Heart right ventricle (tissue), 16 donors: Measurements from ENCODE around the gene CDCP1. TPM values are rescaled to one million over a fixed set of nuclear protein-coding genes. Genes with fewer than 3 reads are reported as not detected.
A peak's percentile ranks its signal among the peaks of the same experiment; 100 is the strongest.

ENCODE experiments used
- ATAC-seq, 8 donors: fragments of 200-7000 bp; cut with Tn5 transposase; one replicate each; pipeline ENCODE4 v1.9.1; 2020; ENCODE audit warnings: mild to moderate bottlenecking in 8 of 8, moderate library complexity in 8 of 8, moderate number of reproducible peaks in 1 of 8
- DNase-seq, 2 donors: peaks; one replicate each; pipeline ENCODE4 v3.0.0-alpha.2; 2020
- H3K27ac ChIP-seq, 10 donors: fragments of 200-600 bp; sonication (generic) in 2 of 10; one replicate each; pipeline versions ENCODE4 v1.5.0 to v1.8.0; 2020 to 2022; ENCODE audit warnings: mild to moderate bottlenecking in 3 of 10
- H3K27me3 ChIP-seq, 7 donors: fragments of 200-600 bp; one replicate each; pipeline ENCODE4 v1.8.0; 2021 to 2022; ENCODE audit warnings: mild to moderate bottlenecking in 2 of 7
- H3K36me3 ChIP-seq, 9 donors: fragments of 200-600 bp; sonication (generic) in 1 of 9; one replicate each; pipeline versions ENCODE4 v1.5.0 to v1.8.0; 2020 to 2022; ENCODE audit warnings: mild to moderate bottlenecking in 2 of 9
- H3K4me1 ChIP-seq, 9 donors: fragments of 200-600 bp; sonication (generic) in 1 of 9; one replicate each; pipeline versions ENCODE4 v1.5.0 to v1.8.0; 2020 to 2022; ENCODE audit warnings: mild to moderate bottlenecking in 4 of 9
- H3K4me3 ChIP-seq, 10 donors: fragments of 200-600 bp; sonication (generic) in 2 of 10; one replicate each; pipeline versions ENCODE4 v1.5.0 to v1.8.0; 2020 to 2022; ENCODE audit warnings: mild to moderate bottlenecking in 7 of 10, moderate library complexity in 2 of 10
- H3K9me3 ChIP-seq, 11 donors: fragments of 200-600 bp in 10 of 11; sonication (generic) in 2 of 11; one replicate each; pipeline versions ENCODE4 v1.5.0 to v1.8.0; 2013 to 2022; ENCODE audit warnings: mild to moderate bottlenecking in 2 of 11, control low read depth in 1 of 11, moderate library complexity in 1 of 11
- CTCF ChIP-seq, 9 donors: fragments of 200-600 bp; sonication (generic) in 2 of 9; IDR thresholded peaks; one replicate each; pipeline versions ENCODE4 v1.5.0 to v1.8.0; 2021 to 2022; ENCODE audit warnings: antibody characterized with exemption in 9 of 9, mild to moderate bottlenecking in 5 of 9, moderate library complexity in 1 of 9
- WGBS, 2 donors: extraction: QIAGEN DNeasy Blood & Tissue Kit; methylation state at CpG; one replicate each; pipeline ENCODE4 v1.1.7; 2013; ENCODE audit warnings: inconsistent platforms in 1 of 2; 5-methylcytosine and 5-hydroxymethylcytosine counted together
- intact Hi-C, 10 donors: fragments of 100-400 bp; cut with DNase I; formaldehyde crosslinking; loops; one replicate each; pipeline versions ENCODE4 v1.11.1 to v1.14.2; 2022
- polyA plus RNA-seq, 2 donors: library from polyadenylated mRNA; stranded (reverse); fragments of 200-250 nt; gene quantifications; one replicate each; pipeline ENCODE4 v1.2.3, GENCODE V29; 2013
- total RNA-seq, 10 donors: library from RNA; stranded (reverse); fragmentation: NEBNext Ultra II Directional in 3 of 10; extraction: Animal tissue kit (Norgen Biotek cat#: 25700) in 3 of 10; gene quantifications; one replicate each; pipeline versions ENCODE4 v1.2.1 to v1.2.4, GENCODE V29; 2021 to 2023
- donor health status: Arrhythmogenic right ventricular cardiomyopathy.
- donor health status: ischemic (EF 13 %, LVEDD 7.1; RV severe dilation, severe dysfunction).
- donor health status: healthy with polysubstance abuse.
- donor health status: DM: no; HTN: yes; CAD: no.
- donor health status: DM: no; HTN: no; CAD: no.
- donor health status: ischemic (EF 25% LVEDD 6.9; RV normal size, moderate dysfunction).
- donor health status: ischemic (EF 25% LVEDD 5.7; RV mildly dilated, moderate dysfunction).
- donor health status: healthy.
- donor health status: DM: yes; HTN: yes; CAD: no.
- donor health status: Ischemic cardiomyopathy.
- donor health status: ischemic (EF 35%, LVEDD 5.7; RV mildly dilated, moderate dysfunction).
- donor health status: nonischemic (EF 11% LVEDD 7.7; RV severe dilation, severe dysfunction).
- donor health status: DM: yes; HTN: yes; CAD: no.
- donor health status: PGD.
- donor health status: ischemic (EF 29% LVEDD 5.4; RV normal size, mild dysfunction).
- donor health status: nonischemic (EF 23%, LVEDD 6.1; RV moderate dilation, normal function).

CDCP1 gene
- total and polyA plus RNA-seq, 12 donors: 0.15 to 2.8 (median 0.27) TPM

GRCh38 chr3:45178183-45179023 is 32.2 kb upstream of the CDCP1 start:
- Histone ChIP-seq H3K27ac (no peak overlapping the region), H3K27me3 (peaks cover 0 to 7% (median 0%) of the 10 kb centered on the region in 7 donors), H3K4me3 (no peak overlapping the region), H3K9me3 (no peaks in the 10 kb centered on the region), H3K36me3 (no peaks in the 10 kb centered on the region), H3K4me1 (peaks cover 0 to 5% (median 0%) of the 10 kb centered on the region in 9 donors)
- peak in 1 of 8 donors; percentile 25 for ATAC-seq
- no peak for DNase-seq
- intact Hi-C loops: no loop called here
- TF ChIP-seq CTCF (IDR thresholded peaks at IDR 0.05): no peak
- WGBS, 2 donors: 74 to 80% methylated on average over 13 of the region's 13 CpGs

DNA sequence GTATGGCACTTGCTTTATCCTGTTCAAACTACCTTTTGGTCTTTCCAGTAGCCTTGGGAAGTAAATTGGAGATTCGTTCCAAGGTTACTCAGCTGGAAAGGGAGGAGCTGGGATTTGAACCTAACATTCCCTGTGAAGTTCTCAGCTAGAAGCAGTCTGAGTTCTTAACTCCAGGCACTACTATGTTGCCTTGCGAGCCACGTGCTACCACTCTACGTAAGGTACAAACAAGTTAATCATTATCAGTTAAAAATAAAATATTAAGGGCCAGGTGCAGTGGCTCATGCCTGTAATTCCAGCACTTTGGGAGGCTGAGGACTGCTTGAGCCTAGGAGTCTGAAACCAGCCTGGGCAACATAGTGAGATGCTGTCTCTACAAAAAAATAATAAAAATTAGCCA is 30.7 kb upstream of the CDCP1 start:
- H3K27me3 ChIP-seq: peaks cover 0 to 7% (median 0%) of the 10 kb centered on the region in 7 donors
- H3K9me3 ChIP-seq: no peaks in the 10 kb centered on the region
- H3K27ac ChIP-seq: no peak overlapping the region
- DNase-seq: no peak
- 63 to 83% methylated on average over 4 of the region's 4 CpGs for WGBS, 2 donors
- no peak for TF ChIP-seq CTCF (IDR thresholded peaks at IDR 0.05)
- no peaks in the 10 kb centered on the region for H3K36me3 ChIP-seq
- intact Hi-C loops: no loop called here
- H3K4me3 ChIP-seq: no peak overlapping the region
- H3K4me1 ChIP-seq: no peaks in the 10 kb centered on the region
- ATAC-seq: no peak

DNA sequence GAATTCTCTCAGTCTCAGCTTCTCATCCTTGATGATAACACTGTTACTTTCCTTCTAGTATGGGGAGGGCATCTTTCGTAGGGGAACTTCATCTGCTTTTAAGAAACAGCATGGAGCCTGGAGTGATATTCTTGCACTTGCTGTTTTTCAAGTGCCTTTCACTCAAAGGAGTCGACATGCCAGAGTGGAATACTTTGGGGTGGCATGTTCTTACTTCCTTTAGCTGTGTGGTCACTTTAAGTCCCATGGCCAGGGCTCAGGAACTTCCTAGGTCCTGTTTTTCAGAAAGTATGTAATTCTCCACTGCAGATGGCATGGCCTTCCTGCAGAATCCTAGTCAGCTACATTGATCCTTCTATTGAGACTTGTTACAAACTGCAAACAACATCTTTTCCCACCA is 28.1 kb upstream of the CDCP1 start:
- Histone ChIP-seq H3K36me3 (no peaks in the 10 kb centered on the region), H3K9me3 (no peaks in the 10 kb centered on the region), H3K4me1 (peaks cover 0 to 16% (median 0%) of the 10 kb centered on the region in 9 donors), H3K4me3 (no peak overlapping the region), H3K27me3 (no peaks in the 10 kb centered on the region), H3K27ac (no peak overlapping the region)
- ATAC-seq (no peak), DNase-seq (no peak)
- no peak for TF ChIP-seq CTCF (IDR thresholded peaks at IDR 0.05)
- intact Hi-C loops: no loop called here
- 39 to 40% methylated on average over 2 of the region's 2 CpGs for WGBS, 2 donors

- intact Hi-C loops: no loop called here
- ATAC-seq: no peak
- 92 to 95% methylated on average over 1 of the region's 1 CpG for WGBS, 2 donors
Measured at GRCh38 chr3:45173776-45174175, 27.6 kb upstream of the CDCP1 start.

More at GRCh38 chr3:45173776-45174175, 27.6 kb upstream of the CDCP1 start:
- TF ChIP-seq CTCF (IDR thresholded peaks at IDR 0.05): no peak
- Histone ChIP-seq H3K4me1 (peaks cover 0 to 16% (median 0%) of the 10 kb centered on the region in 9 donors), H3K27me3 (no peaks in the 10 kb centered on the region), H3K9me3 (no peaks in the 10 kb centered on the region), H3K27ac (no peak overlapping the region), H3K36me3 (no peaks in the 10 kb centered on the region), H3K4me3 (no peak overlapping the region)
- no peak for DNase-seq
